HG03521 (cell line): Measurements from ENCODE around the gene GLRA2.

Experiments used
- ATAC-seq: cut with Tn5 transposase; IDR thresholded peaks from one replicate; pipeline ENCODE4 v1.9.1; 2021; ENCODE audit warnings: mild to moderate bottlenecking, moderate library complexity; ENCODE audit not compliant: unreplicated experiment

The GLRA2 gene

GRCh38 chrX:14529290-14529989 lies at the start of gene GLRA2:
GLRA2 (plus strand) TSS chrX:14529536; CDS start chrX:14530058, 522 bp downstream.
- ATAC-seq = no peak

- ATAC-seq = no peak
Measured at GRCh38 chrX:14489437-14489836, 39.9 kb upstream of the GLRA2 start.

- ATAC-seq = no peak
Measured at GRCh38 chrX:14491689-14492088, 37.6 kb upstream of the GLRA2 start.

GRCh38 chrX:14496674-14497073 lies 32.7 kb upstream of the GLRA2 start:
- ATAC-seq = no peak

GRCh38 chrX:14497184-14497666 lies 32.1 kb upstream of the GLRA2 start:
- ATAC-seq = no peak

- no peak for ATAC-seq
Measured at GRCh38 chrX:14501327-14501726, 28.0 kb upstream of the GLRA2 start.

GRCh38 chrX:14504960-14505538 lies 24.3 kb upstream of the GLRA2 start:
- no peak for ATAC-seq

GRCh38 chrX:14505648-14506047 lies 23.7 kb upstream of the GLRA2 start:
- ATAC-seq = no peak

- no peak for ATAC-seq
Measured at GRCh38 chrX:14506866-14507265, 22.5 kb upstream of the GLRA2 start.

- ATAC-seq = no peak
Measured at GRCh38 chrX:14508025-14508690, 21.2 kb upstream of the GLRA2 start.

- ATAC-seq = no peak
Measured at GRCh38 chrX:14509325-14510057, 19.8 kb upstream of the GLRA2 start.

GRCh38 chrX:14528629-14529289 lies 577 bp upstream of the GLRA2 start:
- ATAC-seq = no peak

GRCh38 chrX:14533867-14534266 lies 4.5 kb downstream of the GLRA2 start:
- no peak for ATAC-seq

- ATAC-seq = no peak
Measured at GRCh38 chrX:14546190-14546589, 16.9 kb downstream of the GLRA2 start.

GRCh38 chrX:14554131-14554715 lies 24.9 kb downstream of the GLRA2 start:
- ATAC-seq = no peak

GRCh38 chrX:14564058-14564457 lies 34.7 kb downstream of the GLRA2 start:
- ATAC-seq = no peak

- ATAC-seq = no peak
Measured at GRCh38 chrX:14573161-14573560, 43.8 kb downstream of the GLRA2 start.

GRCh38 chrX:14581081-14581480 lies 51.7 kb downstream of the GLRA2 start:
- no peak for ATAC-seq

GRCh38 chrX:14584548-14584947 lies 55.2 kb downstream of the GLRA2 start:
- ATAC-seq = no peak

GRCh38 chrX:14590216-14590615 lies 60.9 kb downstream of the GLRA2 start:
- no peak for ATAC-seq
